DMS153 treated with DMSO at 0.1 percent for 48 hours (cell line): Measurements from ENCODE around the gene ARHGAP22.
"Not testable (repeated sequence)": the region's sequence is repeated elsewhere in the genome, so short reads cannot be mapped to it uniquely, and the experiment has no call there.

Source experiments
- DNase-seq: peaks from one replicate; lab custom pipeline; 2025; ENCODE audit not compliant: unreplicated experiment; lab: John Stamatoyannopoulos, UW

The ARHGAP22 gene

GRCh38 chr10:48439581-48440041 is 165.3 kb downstream of the ARHGAP22 start:
- DNase-seq, result no peak

- no peak for DNase-seq
Measured at GRCh38 chr10:48439031-48439430, 165.8 kb downstream of the ARHGAP22 start.

DNA sequence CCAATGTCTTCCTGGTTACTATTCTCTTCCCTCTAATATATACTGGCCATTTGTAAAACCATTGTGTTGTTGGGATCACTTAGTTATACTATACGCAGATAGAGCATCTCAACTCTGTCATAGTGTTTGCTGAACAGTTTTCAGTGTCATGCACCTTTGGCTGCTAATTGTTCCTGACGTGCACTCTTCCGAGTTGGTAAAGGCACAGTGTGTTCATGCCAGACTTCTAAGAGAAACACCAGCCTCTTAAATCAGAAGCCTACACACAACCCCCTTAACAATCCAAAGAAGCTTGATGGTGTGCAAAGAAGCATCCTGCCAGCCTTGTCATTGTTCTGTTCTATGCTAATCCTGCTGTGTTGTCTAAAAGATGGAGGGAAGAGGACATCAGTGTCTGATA is 167.3 kb downstream of the ARHGAP22 start:
- DNase-seq, result no peak

- no peak for DNase-seq
Measured at GRCh38 chr10:48431871-48432270, 173.0 kb downstream of the ARHGAP22 start.

- no peak for DNase-seq
Measured at GRCh38 chr10:48430402-48430993, 174.4 kb downstream of the ARHGAP22 start.

GRCh38 chr10:48429309-48429708 is 175.6 kb downstream of the ARHGAP22 start:
- no peak for DNase-seq

DNA sequence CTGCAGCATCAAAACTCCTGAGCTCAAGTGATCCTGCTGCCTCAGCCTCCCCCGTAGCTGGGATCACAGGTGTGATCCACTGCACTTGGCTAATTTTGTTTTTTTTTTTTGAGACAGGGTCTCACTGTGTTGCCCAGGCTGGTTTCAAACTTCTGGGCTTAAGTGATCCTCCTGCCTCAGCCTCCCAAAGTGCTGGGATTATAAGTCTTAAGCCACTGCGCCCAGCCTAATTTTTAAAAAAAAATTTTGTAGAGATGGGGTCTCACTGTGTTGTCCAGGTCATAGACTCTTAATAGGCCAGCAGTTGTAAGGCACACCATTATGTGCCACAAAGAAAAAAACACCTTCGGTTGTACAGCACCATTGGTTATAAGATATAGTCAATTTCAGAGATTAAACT is 176.0 kb downstream of the ARHGAP22 start:
- no peak for DNase-seq

- no peak for DNase-seq
Measured at GRCh38 chr10:48423884-48424283, 181.0 kb downstream of the ARHGAP22 start.

- DNase-seq, result not testable (repeated sequence)
Measured at GRCh38 chr10:48421862-48422261, 183.0 kb downstream of the ARHGAP22 start.

GRCh38 chr10:48419714-48420113 is 185.2 kb downstream of the ARHGAP22 start:
- no peak for DNase-seq

GRCh38 chr10:48418189-48418788 is 186.6 kb downstream of the ARHGAP22 start:
- no peak for DNase-seq

GRCh38 chr10:48417374-48417773 is 187.5 kb downstream of the ARHGAP22 start:
- DNase-seq, result no peak

DNA sequence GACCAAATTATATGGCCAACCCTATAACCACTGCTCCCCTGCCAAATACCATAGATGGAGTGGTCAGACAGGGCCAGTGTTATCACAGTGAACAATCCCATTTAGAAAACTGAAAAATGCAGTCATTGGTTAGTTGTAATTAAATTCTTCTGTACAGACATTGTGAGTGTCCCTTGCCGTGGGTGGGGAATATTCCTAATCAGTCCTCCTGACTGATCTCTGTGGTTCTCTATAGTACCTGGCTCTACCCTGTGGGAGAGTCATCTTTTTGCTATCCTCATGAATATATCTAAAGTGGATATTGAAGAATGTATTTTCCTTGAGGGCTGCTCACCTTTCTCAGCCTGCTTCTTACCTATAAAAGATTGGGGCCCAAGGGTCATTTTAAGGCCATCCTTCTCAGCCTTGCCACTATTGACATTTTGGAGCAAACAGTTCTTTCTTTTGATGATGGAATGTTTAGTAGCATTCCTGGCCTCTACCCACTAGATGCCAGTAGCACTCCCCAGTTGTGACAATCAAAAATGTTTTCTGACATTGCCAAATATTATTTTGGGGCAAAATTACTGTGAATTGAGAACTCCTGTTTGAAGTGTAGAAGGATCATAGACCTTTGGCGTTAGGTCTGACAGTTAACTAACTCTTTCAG is 188.2 kb downstream of the ARHGAP22 start:
- no peak for DNase-seq

GRCh38 chr10:48414778-48415177 is 190.1 kb downstream of the ARHGAP22 start:
- DNase-seq, result no peak

DNA sequence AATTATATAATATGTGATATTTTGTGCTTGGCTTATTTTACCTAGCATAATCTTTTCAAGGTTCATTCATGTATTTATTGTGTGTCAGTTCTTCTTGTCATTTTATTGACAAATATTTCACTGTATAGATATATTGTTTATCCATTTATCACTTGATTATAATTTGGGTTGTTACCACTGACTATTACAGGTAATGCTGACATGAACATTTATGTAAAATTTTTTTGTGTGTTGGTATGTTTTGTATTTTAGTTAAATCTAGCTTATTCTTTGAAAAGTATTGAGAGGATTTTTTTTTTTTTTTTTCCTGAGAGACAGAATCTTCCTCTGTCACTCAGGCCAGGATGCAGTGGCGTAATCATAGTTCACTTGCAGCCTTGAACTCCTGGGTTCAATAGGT is 190.7 kb downstream of the ARHGAP22 start:
- DNase-seq, result no peak

DNA sequence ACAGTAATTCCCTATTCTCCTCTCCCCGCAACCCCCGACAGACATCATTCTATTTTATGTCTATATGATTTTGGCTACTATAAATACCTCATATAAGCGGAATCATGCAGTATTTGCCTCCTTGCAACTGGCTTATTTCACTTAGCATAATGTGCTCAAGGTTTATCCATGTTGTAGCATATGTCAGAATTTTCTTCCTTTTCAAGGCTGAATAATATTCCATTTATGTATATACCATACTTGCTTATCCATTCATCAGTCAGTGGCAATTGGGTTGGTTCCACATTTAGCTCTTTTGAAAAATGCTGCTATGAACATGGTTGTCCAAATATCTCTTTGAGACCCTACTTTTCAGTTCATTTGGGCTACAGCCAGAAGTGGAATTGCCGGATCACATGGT is 191.9 kb downstream of the ARHGAP22 start:
- DNase-seq, result no peak

DNA sequence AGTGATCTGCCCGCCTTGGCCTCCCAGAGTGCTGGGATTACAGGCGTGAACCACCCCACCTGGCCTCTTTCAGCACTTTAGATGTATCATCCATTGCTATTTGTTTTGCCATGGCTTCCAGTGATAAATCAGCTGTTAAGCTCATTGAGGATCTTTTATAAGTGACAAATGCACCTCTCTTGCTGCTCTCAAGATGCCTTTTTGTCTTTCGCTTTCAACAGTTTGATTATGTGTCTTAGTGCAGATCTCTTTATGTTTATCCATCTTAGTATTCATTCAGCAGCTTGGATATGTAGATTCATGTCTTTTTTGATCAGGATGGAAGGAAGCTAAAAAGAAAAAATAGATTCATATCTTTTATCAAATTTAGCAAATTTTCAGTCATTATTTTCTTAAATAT is 192.8 kb downstream of the ARHGAP22 start:
- no peak for DNase-seq

DNA sequence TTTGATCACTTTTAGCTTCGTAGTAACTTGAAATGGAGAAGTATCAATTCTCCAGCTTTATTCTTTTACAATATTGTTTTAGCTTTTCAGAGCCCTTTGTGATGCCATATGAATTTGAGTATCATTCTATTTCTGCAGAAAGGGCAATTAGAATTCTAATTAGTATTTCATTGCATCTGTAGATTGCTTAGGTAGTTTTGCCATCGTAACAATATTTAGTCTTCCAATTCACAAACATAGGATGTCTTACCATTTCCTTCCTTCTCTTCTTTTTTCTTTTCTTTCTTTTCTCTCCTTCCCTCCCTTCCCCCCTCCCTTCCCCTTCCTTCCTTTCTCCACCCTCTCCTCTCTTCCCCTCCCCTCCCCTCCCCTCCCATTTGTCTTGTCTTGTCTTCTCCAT is 193.4 kb downstream of the ARHGAP22 start:
- no peak for DNase-seq

DNA sequence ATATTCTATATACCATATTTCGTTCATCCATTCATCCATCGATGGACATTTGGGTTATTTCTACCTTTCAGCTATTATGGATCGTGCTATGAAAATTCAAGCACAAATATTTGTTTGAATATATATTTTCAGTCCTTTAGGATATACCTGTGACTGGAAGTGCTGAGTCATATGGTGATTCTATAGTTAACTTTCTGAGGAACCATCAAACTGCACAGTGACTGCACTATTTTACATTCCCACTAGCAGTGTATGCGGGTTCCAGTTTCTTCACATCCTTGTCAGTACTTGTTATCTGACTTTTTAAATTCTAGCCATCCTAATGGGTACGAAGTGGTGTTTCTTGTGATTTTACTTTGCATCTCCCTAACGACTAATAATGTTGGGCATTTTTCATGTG is 194.4 kb downstream of the ARHGAP22 start:
- no peak for DNase-seq

DNA sequence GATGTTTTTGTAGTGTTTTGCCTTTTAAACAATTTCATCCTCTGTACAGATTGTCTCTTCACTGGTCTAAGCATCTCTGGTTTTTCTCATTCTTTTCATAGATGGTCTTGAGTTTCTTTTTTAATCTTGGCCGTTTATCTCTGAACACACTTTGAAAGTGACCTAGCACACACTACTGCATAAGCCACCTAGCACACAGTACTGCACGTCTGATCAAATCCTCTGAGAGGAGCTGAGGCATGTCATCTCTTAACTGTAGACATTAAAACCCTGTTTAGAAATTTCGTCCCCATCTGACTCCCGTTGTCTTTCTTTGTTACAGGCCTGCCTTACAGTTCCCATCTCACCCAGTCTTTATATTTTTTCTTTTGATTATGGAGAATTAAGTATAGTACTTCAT is 198.2 kb downstream of the ARHGAP22 start:
- DNase-seq, result no peak

- DNase-seq, result no peak
Measured at GRCh38 chr10:48406204-48406603, 198.7 kb downstream of the ARHGAP22 start.

GRCh38 chr10:48404646-48405045 is 200.2 kb downstream of the ARHGAP22 start:
- no peak for DNase-seq

DNA sequence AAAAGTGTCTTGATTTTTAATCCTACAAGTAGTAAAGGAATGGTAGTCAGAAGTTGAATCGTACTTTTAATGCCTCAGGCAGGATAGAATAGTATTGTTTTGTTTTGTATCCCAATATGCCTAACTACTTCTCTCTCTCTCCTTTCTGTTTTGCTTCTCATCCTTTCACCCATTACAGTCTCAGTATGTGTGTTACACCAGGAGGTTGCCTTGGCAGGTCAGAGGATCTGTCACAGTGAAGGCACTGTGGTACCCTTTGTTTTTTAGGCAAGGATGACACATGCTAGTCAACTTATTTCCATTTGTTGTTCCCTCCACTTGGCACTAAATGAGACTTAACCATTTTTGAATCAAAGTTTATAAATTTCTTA is 204.0 kb downstream of the ARHGAP22 start:
- no peak for DNase-seq
